KOPT-K1 (cell line): ENCODE data around the gene ARCN1.
"Not testable (repeated sequence)": the region's sequence is repeated elsewhere in the genome, so short reads cannot be mapped to it uniquely, and the experiment has no call there.

Experiments
- H3K27ac ChIP-seq: fragments of 200-600 bp; sonication (generic); 2 replicates; pipeline ENCODE4 v1.5.1; 2016; ENCODE audit warnings: antibody characterized with exemption, mild to moderate bottlenecking, low read depth, low read length; ENCODE audit not compliant: poor library complexity, severe bottlenecking
- H3K36me3 ChIP-seq: fragments of 200-600 bp; sonication (generic); 2 replicates; pipeline ENCODE4 v1.5.1; 2017; ENCODE audit warnings: antibody characterized with exemption, mild to moderate bottlenecking, low read length, moderate library complexity; ENCODE audit not compliant: insufficient read depth
- H3K9me3 ChIP-seq: fragments of 200-600 bp; sonication (generic); 2 replicates; pipeline ENCODE4 v1.5.1; 2017; ENCODE audit warnings: antibody characterized with exemption, low read length, mild to moderate bottlenecking; ENCODE audit not compliant: insufficient read depth, poor library complexity, severe bottlenecking

The ARCN1 gene

DNA sequence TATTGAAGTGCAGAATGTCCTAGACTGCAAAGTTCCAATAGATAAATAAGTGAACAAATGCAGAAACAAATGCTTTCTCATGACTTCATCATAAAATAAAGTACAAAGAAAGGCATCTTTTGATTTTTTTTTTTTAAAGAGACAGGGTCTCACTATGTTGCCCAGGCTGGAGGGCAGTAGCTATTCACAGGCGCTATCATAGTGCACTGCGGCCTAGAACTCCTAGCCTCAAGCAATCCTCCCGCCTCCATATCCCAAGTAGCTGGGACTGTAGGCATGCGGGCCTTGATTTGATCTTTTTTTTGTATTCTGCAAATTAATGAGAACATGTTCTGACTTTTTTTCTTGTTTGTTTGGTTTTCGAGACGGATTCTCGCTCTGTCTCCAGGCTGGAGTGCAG is 2.4 kb downstream of the ARCN1 start:
- H3K27ac ChIP-seq, result no peak overlapping the region
- H3K9me3 ChIP-seq, result no peaks in the 10 kb centered on the region
- peaks cover 25% of the 10 kb centered on the region; the same call in 1 of the 2 replicates for H3K36me3 ChIP-seq

GRCh38 chr11:118577995-118578394 is 5.8 kb downstream of the ARCN1 start:
- not testable (repeated sequence) for H3K27ac ChIP-seq, H3K9me3 ChIP-seq
- peaks cover 54% of the 10 kb centered on the region for H3K36me3 ChIP-seq

- no peaks in the 10 kb centered on the region for H3K9me3 ChIP-seq
- no peak overlapping the region for H3K27ac ChIP-seq
- H3K36me3 ChIP-seq, result peaks cover 76% of the 10 kb centered on the region
These were observed 8.8 kb downstream of the ARCN1 start for GRCh38 chr11:118581057-118581456.

- Histone ChIP-seq H3K9me3 (no peaks in the 10 kb centered on the region), H3K27ac (no peak overlapping the region), H3K36me3 (peaks cover 98% of the 10 kb centered on the region)
These were observed 15.7 kb downstream of the ARCN1 start for GRCh38 chr11:118587952-118588351.

- Histone ChIP-seq H3K9me3 (no peaks in the 10 kb centered on the region), H3K36me3 (peaks cover 99% of the 10 kb centered on the region), H3K27ac (no peak overlapping the region)
These were observed 20.6 kb downstream of the ARCN1 start for GRCh38 chr11:118592616-118593367.

DNA sequence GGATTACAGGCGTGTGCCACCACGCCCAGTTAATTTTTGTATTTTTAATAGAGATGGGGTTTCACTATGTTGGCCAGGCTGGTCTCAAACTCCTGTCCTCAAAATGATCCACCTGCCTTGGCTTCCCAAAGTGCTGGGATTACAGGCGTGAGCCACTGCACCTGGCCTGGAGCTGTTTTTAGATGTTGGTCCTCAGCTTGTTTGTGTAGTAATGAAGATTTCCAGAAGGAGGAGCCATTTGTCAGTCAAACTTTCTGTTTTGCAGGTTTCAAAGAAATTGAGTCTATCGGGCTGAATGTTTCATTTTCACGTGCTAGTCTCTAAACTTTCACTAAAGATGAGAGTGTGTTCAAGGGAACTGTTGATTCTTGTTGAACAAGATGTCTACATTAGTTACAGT is 22.8 kb downstream of the ARCN1 start:
- H3K36me3 ChIP-seq, result peaks cover 99% of the 10 kb centered on the region
- not testable (repeated sequence) for H3K27ac ChIP-seq, H3K9me3 ChIP-seq

- H3K27ac ChIP-seq, result no peak overlapping the region
- H3K9me3 ChIP-seq, result no peaks in the 10 kb centered on the region
- H3K36me3 ChIP-seq, result peaks cover 98% of the 10 kb centered on the region
These were observed 24.3 kb downstream of the ARCN1 start for GRCh38 chr11:118596224-118597146.

DNA sequence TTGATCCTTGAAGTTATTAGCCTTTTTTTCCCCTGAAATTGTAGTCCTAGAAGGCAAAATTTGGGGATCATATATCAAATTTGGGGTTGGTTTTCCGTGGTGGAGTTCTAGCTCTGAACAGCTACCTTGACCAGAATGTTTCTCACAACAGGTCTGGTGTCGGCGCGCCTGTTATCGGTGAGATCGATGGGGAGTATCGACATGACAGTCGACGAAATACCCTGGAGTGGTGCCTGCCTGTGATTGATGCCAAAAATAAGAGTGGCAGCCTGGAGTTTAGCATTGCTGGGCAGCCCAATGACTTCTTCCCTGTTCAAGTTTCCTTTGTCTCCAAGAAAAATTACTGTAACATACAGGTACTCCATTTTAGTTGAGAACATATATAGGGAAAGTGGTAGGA is 25.3 kb downstream of the ARCN1 start:
- Histone ChIP-seq H3K36me3 (peaks cover 99% of the 10 kb centered on the region), H3K9me3 (no peaks in the 10 kb centered on the region), H3K27ac (no peak overlapping the region)

DNA sequence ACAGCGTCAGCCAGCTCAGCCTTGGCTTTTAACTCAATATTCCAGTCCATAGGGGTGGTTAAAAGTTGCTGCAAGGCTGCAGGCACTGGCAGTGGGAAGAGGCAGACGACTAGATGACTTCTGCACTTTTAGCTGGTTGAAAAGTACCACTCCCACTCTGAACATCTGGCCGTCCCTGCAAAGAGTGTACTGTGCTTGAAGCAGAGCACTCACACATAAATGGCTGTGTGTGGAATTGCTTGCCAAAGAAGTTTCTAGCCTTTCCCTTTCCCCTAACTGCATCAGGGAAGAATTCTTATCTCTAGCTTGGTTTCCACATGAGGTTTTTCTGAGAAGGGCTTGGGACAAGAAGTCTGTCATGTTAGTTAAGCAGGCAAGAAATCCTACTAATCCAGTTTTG is 30.1 kb downstream of the ARCN1 start:
- H3K27ac ChIP-seq, result no peak overlapping the region
- H3K9me3 ChIP-seq, result no peaks in the 10 kb centered on the region
- peaks cover 60% of the 10 kb centered on the region for H3K36me3 ChIP-seq

DNA sequence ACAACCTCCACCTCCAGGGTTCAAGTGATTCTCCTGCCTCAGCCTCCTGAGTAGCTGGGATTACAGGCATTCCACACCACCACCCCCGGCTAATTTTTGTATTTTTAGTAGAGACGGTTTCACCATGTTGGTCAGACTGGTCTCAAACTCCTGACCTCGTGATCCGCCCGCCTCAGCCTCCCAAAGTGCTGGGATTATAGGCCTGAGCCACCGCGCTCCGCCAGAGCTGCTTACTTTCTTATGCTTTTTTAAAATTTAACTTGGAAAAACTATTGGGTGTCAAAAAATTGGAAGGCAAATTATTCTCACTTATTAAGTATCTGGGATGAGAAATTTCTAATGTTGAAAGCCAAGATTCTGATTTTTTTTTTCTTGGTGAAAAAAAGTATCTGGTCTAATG is 31.5 kb downstream of the ARCN1 start:
- peaks cover 46% of the 10 kb centered on the region for H3K36me3 ChIP-seq
- H3K27ac ChIP-seq, result not testable (repeated sequence)

DNA sequence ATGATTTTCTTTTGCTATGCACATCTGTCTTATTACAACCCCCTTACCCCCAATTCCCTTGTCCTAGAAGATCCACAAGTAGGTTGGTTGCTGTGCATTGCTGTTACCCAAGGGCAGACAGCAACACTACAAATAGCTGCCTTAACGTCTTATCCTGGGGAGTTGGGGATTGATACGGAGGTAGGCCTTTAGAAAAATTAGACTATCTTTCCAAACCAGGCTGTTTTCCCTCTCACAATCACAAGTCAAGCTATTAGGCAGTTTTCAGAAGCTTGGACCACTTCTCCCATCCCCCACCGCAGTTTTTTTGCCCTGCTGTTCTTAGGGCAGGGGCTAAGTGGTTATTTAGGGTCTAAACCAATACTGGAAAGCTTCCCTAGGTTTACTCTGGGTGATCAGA is 32.4 kb downstream of the ARCN1 start:
- Histone ChIP-seq H3K36me3 (peaks cover 38% of the 10 kb centered on the region), H3K27ac (no peak overlapping the region), H3K9me3 (no peaks in the 10 kb centered on the region)

More for the DNA sequence above, 31.5 kb downstream of the ARCN1 start:
- not testable (repeated sequence) for H3K9me3 ChIP-seq

GRCh38 chr11:118605116-118605867 is 33.1 kb downstream of the ARCN1 start:
- Histone ChIP-seq H3K27ac (no peak overlapping the region), H3K9me3 (no peaks in the 10 kb centered on the region), H3K36me3 (peaks cover 31% of the 10 kb centered on the region)

DNA sequence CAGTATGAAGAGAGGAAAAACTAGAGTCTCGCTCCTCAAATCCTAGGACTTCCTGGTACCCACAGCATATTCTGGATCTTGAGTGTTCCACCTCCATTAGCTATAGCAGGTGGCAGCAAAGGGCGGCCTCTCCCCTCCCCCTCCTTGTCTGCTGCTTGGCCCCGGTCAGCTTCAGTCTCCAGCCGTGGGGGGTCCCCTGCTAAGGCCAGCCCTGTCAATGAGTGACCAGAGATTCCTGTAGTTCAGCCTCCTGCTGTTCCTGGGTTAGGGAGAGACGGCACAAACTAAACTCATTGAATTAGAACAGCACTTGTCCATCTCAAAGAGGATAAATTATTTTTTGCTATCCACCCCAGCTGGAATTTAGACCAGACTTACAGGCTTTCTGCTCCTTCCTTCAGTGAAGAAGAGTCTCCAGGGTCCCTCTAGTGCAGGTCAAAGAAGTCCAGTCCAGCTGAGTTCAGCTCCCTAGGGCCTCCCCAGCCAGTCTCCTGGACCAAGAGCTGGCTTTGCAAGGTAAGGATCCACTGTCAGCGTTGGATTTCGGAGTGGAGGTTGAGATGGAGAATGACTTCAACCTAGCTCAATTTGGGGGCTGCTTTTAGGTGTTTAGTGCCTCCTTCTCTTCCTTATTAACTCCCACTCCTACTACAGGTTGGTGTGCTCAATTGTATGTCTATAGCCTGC is 34.1 kb downstream of the ARCN1 start:
- Histone ChIP-seq H3K27ac (no peak overlapping the region), H3K9me3 (no peaks in the 10 kb centered on the region), H3K36me3 (peaks cover 22% of the 10 kb centered on the region)

GRCh38 chr11:118606844-118607228 is 34.6 kb downstream of the ARCN1 start:
- H3K36me3 ChIP-seq, result peaks cover 16% of the 10 kb centered on the region
- no peaks in the 10 kb centered on the region for H3K9me3 ChIP-seq
- H3K27ac ChIP-seq, result no peak overlapping the region
